HepG2 (cell line): ENCODE data around the gene RPL4. TPM values are rescaled to one million over a fixed set of nuclear protein-coding genes. Genes with fewer than 3 reads are reported as not detected.

Experiments
- ATAC-seq: fragments of 200-7000 bp; cut with Tn5 transposase; 3 replicates; pipeline ENCODE4 v1.9.1; 2020; ENCODE audit warnings: mild to moderate bottlenecking, moderate library complexity
- BruUV-seq: library from RNA; stranded (reverse); fragments of 400-500 nt; replicated peaks from 2 replicates; lab custom pipeline; 2021; lab: Mats Ljungman, UMichigan
- CTCF ChIA-PET: fragments of 300-600 bp; formaldehyde crosslinking; extraction: SDS; loops from one replicate; lab custom pipeline; 2021; ENCODE audit warnings: low total read pairs, inconsistent platforms, low intra/inter-chr PET ratio; lab: Yijun Ruan, JAX
- POLR2A ChIA-PET: fragments of 350-600 bp; sonication (Branson Sonifier 250); formaldehyde crosslinking; loops from one replicate; lab custom pipeline; 2020; ENCODE audit warnings: antibody characterized with exemption, inconsistent platforms; lab: Yijun Ruan, JAX
- DNase-seq: peaks from one replicate; pipeline ENCODE4 v3.0.0-alpha.2; 2015; ENCODE audit warnings: low spot score
- FAIRE-seq: peaks from 3 replicates; lab custom pipeline; 2011; peaks lifted over from hg19 to GRCh38; lab: Jason Lieb, UNC
- H2AFZ ChIP-seq: one replicate; pipeline ENCODE4 v1.6.1; 2011; ENCODE audit warnings: low read length, inconsistent platforms
- H3K27ac ChIP-seq: fragments of 300-600 bp; 3 replicates; pipeline ENCODE4 v1.8.0; 2011; ENCODE audit warnings: mixed run types, mild to moderate bottlenecking, mixed read lengths, low read length, inconsistent platforms; ENCODE audit not compliant: insufficient read depth; ENCODE audit errors: extremely low read length
- H3K27me3 ChIP-seq, 2 experiments: fragments of 200-600 bp in 1 of 2; 2 replicates in 1 of 2; 3 replicates in 1 of 2; pipeline versions ENCODE4 v1.6.0 to v1.8.0; 2011; ENCODE audit warnings: low read length in 2 of 2, mild to moderate bottlenecking in 2 of 2, moderate library complexity in 2 of 2, inconsistent platforms in 1 of 2; ENCODE audit not compliant: insufficient read depth in 2 of 2, control insufficient read depth in 1 of 2
- H3K36me3 ChIP-seq, 2 experiments: fragments of 200-600 bp in 1 of 2; replicated peaks in 1 of 2; 2 replicates in 1 of 2; 3 replicates in 1 of 2; pipeline versions ENCODE4 v1.5.1 to v1.8.0; 2011; ENCODE audit warnings: low read length in 2 of 2, inconsistent platforms in 1 of 2; ENCODE audit not compliant: insufficient read depth in 2 of 2, control insufficient read depth in 1 of 2
- H3K4me1 ChIP-seq: 2 replicates; pipeline ENCODE4 v1.5.1; 2012; ENCODE audit warnings: low read length, inconsistent platforms; ENCODE audit not compliant: insufficient read depth
- H3K4me2 ChIP-seq: 2 replicates; pipeline ENCODE4 v1.6.0; 2011; ENCODE audit warnings: low read depth, low read length, inconsistent platforms
- H3K4me3 ChIP-seq, 3 experiments: fragments of 200-600 bp in 1 of 3; sonication (generic), shearing (Covaris generic) in 1 of 3; replicated peaks in 1 of 3; 2 replicates each; pipeline ENCODE4 v1.5.1; 2011 to 2016; ENCODE audit warnings: low read length in 3 of 3, inconsistent platforms in 2 of 3, low read depth in 2 of 3, mild to moderate bottlenecking in 2 of 3, control low read depth in 1 of 3, mixed read lengths in 1 of 3; ENCODE audit not compliant: insufficient read depth in 1 of 3
- H3K79me2 ChIP-seq: one replicate; pipeline ENCODE4 v1.6.1; 2011; ENCODE audit warnings: low read length, inconsistent platforms; ENCODE audit not compliant: insufficient read depth
- H3K9ac ChIP-seq: 2 replicates; pipeline ENCODE4 v1.6.0; 2011; ENCODE audit warnings: mild to moderate bottlenecking, low read depth, low read length, inconsistent platforms; ENCODE audit not compliant: insufficient read depth
- H3K9me3 ChIP-seq: 2 replicates; pipeline ENCODE4 v1.5.1; 2012; ENCODE audit warnings: mild to moderate bottlenecking, low read length
- H4K20me1 ChIP-seq: 2 replicates; pipeline ENCODE4 v1.6.0; 2011; ENCODE audit warnings: inconsistent platforms, mild to moderate bottlenecking, low read length, moderate library complexity; ENCODE audit not compliant: insufficient read depth
- CBX2 ChIP-seq, 2 experiments: fragments of 200-600 bp in 1 of 2; sonication (generic); formaldehyde crosslinking in 1 of 2; IDR thresholded peaks; 2 replicates each; pipeline versions ENCODE4 v1.7.0 to v1.8.1; 2018 to 2022; ENCODE audit warnings: low read depth in 2 of 2, low read length in 1 of 2, mild to moderate bottlenecking in 1 of 2, missing genetic modification reagents in 1 of 2
- MAFF ChIP-seq: IDR thresholded peaks from 2 replicates; pipeline ENCODE4 v1.6.1; 2011; ENCODE audit warnings: low read depth, low read length, improper control_type of control experiment
- MAFK ChIP-seq, 2 experiments: IDR thresholded peaks in 1 of 2; conservative IDR thresholded peaks in 1 of 2; 2 replicates each; pipeline ENCODE4 v1.6.1; 2011; ENCODE audit warnings: improper control_type of control experiment in 2 of 2, low read length in 2 of 2
- TFDP1 ChIP-seq: IDR thresholded peaks from 2 replicates; pipeline ENCODE4 v1.6.1; 2016; ENCODE audit warnings: missing compliant biosample characterization, missing genetic modification reagents, borderline replicate concordance
- ZBTB10 ChIP-seq: sonication (generic); formaldehyde crosslinking; IDR thresholded peaks from 2 replicates; pipeline ENCODE4 v1.4.0; 2020; ENCODE audit warnings: missing genetic modification reagents, borderline replicate concordance
- ZBTB4 ChIP-seq: sonication (generic); formaldehyde crosslinking; IDR thresholded peaks from 2 replicates; pipeline ENCODE4 v1.4.0; 2020; ENCODE audit warnings: missing genetic modification reagents, mild to moderate bottlenecking, borderline replicate concordance
- WGBS: methylation state at CpG from one replicate; pipeline ENCODE4 v1.1.6; 2017; ENCODE audit warnings: low lambda C conversion rate; 5-methylcytosine and 5-hydroxymethylcytosine counted together
- in situ Hi-C: cut with HindIII; loops from 2 replicates; pipeline ENCODE4 v1.10.0; 2017; ENCODE audit warnings: low pct_unique_long_range_greater_than_20kb; ENCODE audit not compliant: extremely low pct_ligation_motif_present
- intact Hi-C: fragments of 100-400 bp; cut with micrococcal nuclease; formaldehyde crosslinking; loops from one replicate; pipeline ENCODE4 v1.10.0; 2022; ENCODE audit not compliant: unreplicated experiment
- polyA plus RNA-seq, 8 experiments: library from polyadenylated mRNA; depleted of rRNA in 3 of 8; stranded (reverse) in 7 of 8; unstranded in 1 of 8; fragments of >200 nt; fragmentation: Illumina TruSeq in 4 of 8; extraction: Trizol in 4 of 8; gene quantifications; 2 replicates each; pipeline versions ENCODE4 v1.2.1 to v1.2.3, GENCODE V29; 2011 to 2016; ENCODE audit warnings: low read depth in 4 of 8, missing spikeins in 1 of 8, mixed read lengths in 1 of 8; ENCODE audit not compliant: insufficient read depth in 1 of 8
- total RNA-seq, 5 experiments: library from RNA; depleted of rRNA; stranded (reverse); fragments of >200 nt; fragmentation: Illumina TruSeq; extraction: Trizol; gene quantifications; 2 replicates each; pipeline ENCODE4 v1.2.3, GENCODE V29; 2016; ENCODE audit warnings: low read depth in 1 of 5

The RPL4 gene
- total and polyA plus RNA-seq, 2 of the 13 experiments (the other 11 are each of a cell fraction or from before 2014, with no cell fraction given) = 3,630 to 3,960 TPM

GRCh38 chr15:66545255-66545654, 40.6 kb upstream of the RPL4 start (continued):
- TF ChIP-seq ZBTB10 (CRISPR knock-in tag) = no peak
- TF ChIP-seq CBX2 (IDR thresholded peaks at IDR 0.05; ENCODE audit: low read depth, low read length) = no peak
- no peak for TF ChIP-seq CBX2 (CRISPR knock-in tag; IDR thresholded peaks at IDR 0.05; ENCODE audit: low read depth)
- TF ChIP-seq MAFK (conservative IDR thresholded peaks at IDR 0.05 in 1 of 2, IDR thresholded peaks at IDR 0.05 in 1 of 2; ENCODE audit: low read length in 2 of 2) = peak; percentile 83 to 95

- ChIA-PET CTCF (no interaction called here), POLR2A (no interaction called here)
- WGBS = over 99% methylated on average over 4 of the region's 4 CpGs
- Histone ChIP-seq H3K27me3 (no peaks in the 10 kb centered on the region), H3K4me2 (no peak overlapping the region), H3K9ac (no peak overlapping the region), H3K9me3 (no peaks in the 10 kb centered on the region), H4K20me1 (no peaks in the 10 kb centered on the region), H2AFZ (no peak overlapping the region), H3K79me2 (no peaks in the 10 kb centered on the region), H3K27ac (no peak overlapping the region), H3K4me1 (no peaks in the 10 kb centered on the region), H3K36me3 (peaks cover 0 to 12% of the 10 kb centered on the region in 2 experiments; a peak in 3 of 5 replicates), H3K4me3 (no peak overlapping the region)
- intact Hi-C loops = no loop called here
- no peak for DNase-seq
- in situ Hi-C loops = no loop called here
- TF ChIP-seq TFDP1 (CRISPR knock-in tag) (no peak), ZBTB4 (CRISPR knock-in tag) (no peak), MAFK (conservative IDR thresholded peaks at IDR 0.05 in 1 of 2, IDR thresholded peaks at IDR 0.05 in 1 of 2; ENCODE audit: low read length in 2 of 2) (peak in 1 of 2 experiments; percentile 67; a peak in 2 of 4 replicates), MAFF (0 out of 2 replicates have a peak, but pooled peaks have one; percentile 3)
- BruUV-seq = no TSS peak
- FAIRE-seq = no peak
- no peak for ATAC-seq
Measured at GRCh38 chr15:66542896-66543295, 38.2 kb upstream of the RPL4 start.
